K562 (cell line): ENCODE measurements around the gene UBE2E2. TPM values are rescaled to one million over a fixed set of nuclear protein-coding genes. Genes with fewer than 3 reads are reported as not detected.

ENCODE experiments used
- ATAC-seq: fragments of 200-7000 bp; cut with Tn5 transposase; 3 replicates; pipeline ENCODE4 v1.9.1; 2020; ENCODE audit warnings: moderate library complexity
- BruUV-seq: library from RNA; stranded (reverse); fragments of 400-500 nt; replicated peaks from 2 replicates; lab custom pipeline; 2021; lab: Mats Ljungman, UMichigan
- CTCF ChIA-PET: fragments of 300-600 bp; formaldehyde crosslinking; extraction: SDS; loops from one replicate; lab custom pipeline; 2021; ENCODE audit warnings: low intra/inter-chr PET ratio; lab: Yijun Ruan, JAX
- POLR2A ChIA-PET: fragments of 300-600, 350-650 bp; sonication (Branson Sonifier 250); formaldehyde crosslinking; extraction: SDS; loops from one replicate; lab custom pipeline; 2021; ENCODE audit warnings: antibody characterized with exemption, inconsistent platforms; lab: Yijun Ruan, JAX
- DNase-seq, 4 experiments: peaks; one replicate each; pipeline versions ENCODE4 v3.0.0 to v3.0.0-alpha.2; 2011 to 2018; ENCODE audit warnings: low spot score in 3 of 4, mixed read lengths in 3 of 4; ENCODE audit errors: extremely low read depth in 1 of 4
- FAIRE-seq: peaks from 2 replicates; lab custom pipeline; 2011; peaks lifted over from hg19 to GRCh38; lab: Jason Lieb, UNC
- H2AFZ ChIP-seq: 2 replicates; pipeline ENCODE4 v1.6.0; 2011; ENCODE audit warnings: low read depth, low read length, control low read depth, inconsistent platforms
- H3K27ac ChIP-seq: fragments of 200-600 bp; 3 replicates; pipeline ENCODE4 v1.8.0; 2011; ENCODE audit warnings: low read depth, mild to moderate bottlenecking, control low read depth, inconsistent platforms, low read length, moderate library complexity, mixed read lengths; ENCODE audit errors: extremely low read depth
- H3K27me3 ChIP-seq, 2 experiments: fragments of 300-600 bp in 1 of 2; 2 replicates in 1 of 2; 3 replicates in 1 of 2; pipeline versions ENCODE4 v1.6.0 to v1.8.0; 2011; ENCODE audit warnings: inconsistent platforms in 2 of 2, low read length in 2 of 2, mild to moderate bottlenecking in 1 of 2, mixed read lengths in 1 of 2, moderate library complexity in 1 of 2; ENCODE audit not compliant: control insufficient read depth in 2 of 2, insufficient read depth in 2 of 2
- H3K36me3 ChIP-seq: fragments of 300-600 bp; 3 replicates; pipeline ENCODE4 v1.8.0; 2011; ENCODE audit warnings: mild to moderate bottlenecking, low read length, inconsistent platforms; ENCODE audit not compliant: control insufficient read depth, insufficient read depth
- H3K4me1 ChIP-seq, 2 experiments: fragments of 200-600 bp in 1 of 2; replicated peaks in 1 of 2; 2 replicates in 1 of 2; 3 replicates in 1 of 2; pipeline versions ENCODE4 v1.5.1 to v1.8.0; 2011; ENCODE audit warnings: inconsistent platforms in 2 of 2, low read length in 2 of 2, mild to moderate bottlenecking in 1 of 2, mixed read lengths in 1 of 2, moderate library complexity in 1 of 2; ENCODE audit not compliant: control insufficient read depth in 2 of 2, insufficient read depth in 2 of 2
- H3K4me2 ChIP-seq: 2 replicates; pipeline ENCODE4 v1.6.1; 2011; ENCODE audit warnings: low read length, control low read depth, inconsistent platforms, mixed read lengths; ENCODE audit not compliant: insufficient read depth
- H3K4me3 ChIP-seq: fragments of 200-600 bp; sonication (generic), shearing (Covaris generic); 2 replicates; pipeline ENCODE4 v1.5.1; 2016; ENCODE audit warnings: control low read depth, inconsistent platforms
- H3K79me2 ChIP-seq: fragments of 200-600 bp; 3 replicates; pipeline ENCODE4 v1.8.0; 2011; ENCODE audit warnings: low read length, inconsistent platforms; ENCODE audit not compliant: control insufficient read depth, insufficient read depth
- H3K9ac ChIP-seq, 2 experiments: 2 replicates each; pipeline versions ENCODE4 v1.6.0 to v1.6.1; 2011; ENCODE audit warnings: low read depth in 2 of 2, low read length in 2 of 2, control low read depth in 1 of 2, inconsistent platforms in 1 of 2, mild to moderate bottlenecking in 1 of 2, mixed read lengths in 1 of 2; ENCODE audit not compliant: insufficient read depth in 1 of 2
- H3K9me1 ChIP-seq: one replicate; pipeline ENCODE4 v1.6.0; 2011; ENCODE audit warnings: inconsistent platforms, mild to moderate bottlenecking, low read length, moderate library complexity; ENCODE audit not compliant: control insufficient read depth, insufficient read depth
- H3K9me3 ChIP-seq: replicated peaks from 2 replicates; pipeline ENCODE4 v1.5.1; 2011; ENCODE audit warnings: low read depth, low read length, inconsistent platforms; ENCODE audit not compliant: control insufficient read depth, insufficient read depth
- H4K20me1 ChIP-seq: replicated peaks from 2 replicates; pipeline ENCODE4 v1.6.1; 2011; ENCODE audit warnings: low read length, inconsistent platforms, mixed read lengths; ENCODE audit not compliant: control insufficient read depth, insufficient read depth
- ELF2 ChIP-seq: fragments of 250-450 bp; sonication (Bioruptor Pico); IDR thresholded peaks from 2 replicates; pipeline ENCODE4 v1.5.0; 2021; ENCODE audit warnings: mild to moderate bottlenecking
- ETV1 ChIP-seq: fragments of 450-650 bp; conservative IDR thresholded peaks from 2 replicates; pipeline ENCODE4 v1.6.1; 2016; ENCODE audit warnings: missing genetic modification characterization, control low read depth, low read depth, missing compliant biosample characterization
- HCFC1 ChIP-seq: IDR thresholded peaks from 2 replicates; pipeline ENCODE4 v1.6.1; 2012; ENCODE audit warnings: low read depth, low read length, improper control_type of control experiment
- LEF1 ChIP-seq: fragments of 450-650 bp; IDR thresholded peaks from 2 replicates; pipeline ENCODE4 v1.6.1; 2016; ENCODE audit warnings: mild to moderate bottlenecking
- PHB ChIP-seq: fragments of 250-450 bp; sonication (Bioruptor Pico); IDR thresholded peaks from 2 replicates; pipeline ENCODE4 v1.5.0; 2021
- RNF2 ChIP-seq: sonication (generic); IDR thresholded peaks from 2 replicates; pipeline ENCODE4 v1.6.1; 2016
- ZNF124 ChIP-seq: sonication (generic); formaldehyde crosslinking; IDR thresholded peaks from 2 replicates; pipeline ENCODE4 v1.8.1; 2022; ENCODE audit warnings: missing genetic modification reagents
- ZNF197 ChIP-seq: fragments of 200-800 bp; sonication (Bioruptor generic); IDR thresholded peaks from 2 replicates; pipeline ENCODE4 v1.6.1; 2016; ENCODE audit warnings: low read depth, missing genetic modification characterization, missing compliant biosample characterization
- ZNF717 ChIP-seq: fragments of 250-450 bp; sonication (Bioruptor Pico); IDR thresholded peaks from 2 replicates; pipeline ENCODE4 v1.5.0; 2021
- ZNF766 ChIP-seq: fragments of 200-800 bp; sonication (Bioruptor generic); conservative IDR thresholded peaks from 2 replicates; pipeline ENCODE4 v1.6.1; 2016; ENCODE audit warnings: missing genetic modification characterization, missing compliant biosample characterization
- in situ Hi-C: fragments of 300-500 bp; cut with MboI; formaldehyde crosslinking; loops from 4 replicates; pipeline ENCODE4 v1.15.0; 2018; ENCODE audit warnings: inconsistent platforms, mixed read lengths
- intact Hi-C: fragments of 100-400 bp; cut with micrococcal nuclease; formaldehyde crosslinking; loops from 2 replicates; pipeline ENCODE4 v1.14.2; 2022
- polyA plus RNA-seq, 8 experiments: library from polyadenylated mRNA; depleted of rRNA in 4 of 8; stranded (reverse) in 5 of 8; unstranded in 3 of 8; fragments of >200 nt; fragmentation: Nextera tagmentation in 2 of 8; fragmentation: Illumina TruSeq in 1 of 8; extraction: Ambion mirVana in 2 of 8; extraction: Trizol in 1 of 8; gene quantifications; 2 replicates each; pipeline versions ENCODE4 v1.2.1 to v1.2.3, GENCODE V29; 2011 to 2014; ENCODE audit warnings: inconsistent platforms in 1 of 8, missing spikeins in 1 of 8
- total RNA-seq, 7 experiments: library from RNA; depleted of rRNA in 6 of 7; stranded (reverse); fragments of >200 nt in 6 of 7; fragmentation: Illumina TruSeq in 2 of 7; extraction: Trizol in 2 of 7; gene quantifications; 2 replicates each; pipeline versions ENCODE4 v1.2.1 to v1.2.3, GENCODE V29; 2011 to 2021; ENCODE audit warnings: low replicate concordance in 1 of 7
- TF ChIP-seq, protein P1 (sequence below), 2 experiments: fragments of 450-650 bp in 1 of 2; sonication (generic) in 1 of 2; formaldehyde crosslinking in 1 of 2; IDR thresholded peaks; 2 replicates each; pipeline versions ENCODE4 v1.7.1 to v1.9.0; 2016 to 2022; ENCODE audit warnings: inconsistent platforms in 1 of 2, mild to moderate bottlenecking in 1 of 2, missing genetic modification reagents in 1 of 2
- TF ChIP-seq, protein P2 (sequence below), 3 experiments: IDR thresholded peaks in 2 of 3; conservative IDR thresholded peaks in 1 of 3; 2 replicates each; pipeline ENCODE4 v1.5.1; 2011 to 2012; ENCODE audit warnings: low read length in 3 of 3, mild to moderate bottlenecking in 3 of 3, control low read depth in 2 of 3, improper control_type of control experiment in 1 of 3, inconsistent platforms in 1 of 3, low read depth in 1 of 3, mixed read lengths in 1 of 3, moderate library complexity in 1 of 3; ENCODE audit not compliant: insufficient read depth in 2 of 3
- TF ChIP-seq, protein P3 (sequence below): fragments of 250-450 bp; sonication (Bioruptor Pico); IDR thresholded peaks from 2 replicates; pipeline ENCODE4 v1.8.0; 2021; ENCODE audit warnings: borderline replicate concordance, mild to moderate bottlenecking, moderate library complexity; ENCODE audit not compliant: poor library complexity, severe bottlenecking

UBE2E2 gene
- total and polyA plus RNA-seq, 9 of the 15 experiments (the other 6 are each of a cell fraction or from before 2014, with no cell fraction given), result 0.22 to 5.1 (median 1.9) TPM

DNA sequence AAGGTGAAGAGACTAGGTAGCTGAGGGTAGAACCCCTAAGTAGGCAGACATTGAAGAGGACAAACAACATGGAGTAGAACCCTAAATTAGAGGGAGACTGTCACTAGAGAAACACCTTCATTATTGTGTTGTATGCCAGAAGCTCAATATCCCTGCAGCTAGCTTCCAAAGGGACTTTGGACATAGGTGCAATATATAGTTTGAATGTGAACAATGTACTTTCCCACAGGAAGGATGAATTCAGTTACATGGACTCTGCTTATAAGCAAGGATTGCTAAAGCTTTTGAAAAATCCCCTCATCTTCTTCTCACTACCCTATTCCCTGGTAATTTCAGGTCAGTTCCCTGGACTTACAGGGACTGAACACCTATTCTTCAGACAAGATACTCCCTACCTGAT is 288.9 kb downstream of the UBE2E2 start:
- no peak overlapping the region for H3K4me2 ChIP-seq
- 0 out of 2 replicates have a peak, but pooled peaks cover 1% of the 10 kb centered on the region for H3K9me3 ChIP-seq
- no TSS peak for BruUV-seq
- H3K4me3 ChIP-seq, result no peak overlapping the region
- intact Hi-C loops, result no loop called here
- no peaks in the 10 kb centered on the region for H3K4me1 ChIP-seq
- no peaks in the 10 kb centered on the region for H3K36me3 ChIP-seq
- H3K9me1 ChIP-seq, result no peaks in the 10 kb centered on the region
- H2AFZ ChIP-seq, result no peak overlapping the region
- no peak for FAIRE-seq
- H4K20me1 ChIP-seq, result no peaks in the 10 kb centered on the region
- H3K79me2 ChIP-seq, result no peaks in the 10 kb centered on the region
- in situ Hi-C loops, result no loop called here
- H3K27ac ChIP-seq, result no peak overlapping the region
- ChIA-PET POLR2A (no interaction called here), CTCF (no interaction called here)
- H3K27me3 ChIP-seq, result no peaks in the 10 kb centered on the region
- DNase-seq, result no peak
- H3K9ac ChIP-seq, result no peak overlapping the region
- no peak for ATAC-seq
- TF ChIP-seq ZNF197 (CRISPR knock-in tag) (no peak), ELF2 (CRISPR knock-in tag) (no peak), ETV1 (tag) (no peak), LEF1 (no peak), ZNF124 (CRISPR knock-in tag) (no peak), HCFC1 (no peak), ZNF717 (CRISPR knock-in tag) (no peak), PHB (CRISPR knock-in tag) (no peak), ZNF766 (CRISPR knock-in tag) (no peak), RNF2 (no peak)
- TF ChIP-seq, protein P1, sequence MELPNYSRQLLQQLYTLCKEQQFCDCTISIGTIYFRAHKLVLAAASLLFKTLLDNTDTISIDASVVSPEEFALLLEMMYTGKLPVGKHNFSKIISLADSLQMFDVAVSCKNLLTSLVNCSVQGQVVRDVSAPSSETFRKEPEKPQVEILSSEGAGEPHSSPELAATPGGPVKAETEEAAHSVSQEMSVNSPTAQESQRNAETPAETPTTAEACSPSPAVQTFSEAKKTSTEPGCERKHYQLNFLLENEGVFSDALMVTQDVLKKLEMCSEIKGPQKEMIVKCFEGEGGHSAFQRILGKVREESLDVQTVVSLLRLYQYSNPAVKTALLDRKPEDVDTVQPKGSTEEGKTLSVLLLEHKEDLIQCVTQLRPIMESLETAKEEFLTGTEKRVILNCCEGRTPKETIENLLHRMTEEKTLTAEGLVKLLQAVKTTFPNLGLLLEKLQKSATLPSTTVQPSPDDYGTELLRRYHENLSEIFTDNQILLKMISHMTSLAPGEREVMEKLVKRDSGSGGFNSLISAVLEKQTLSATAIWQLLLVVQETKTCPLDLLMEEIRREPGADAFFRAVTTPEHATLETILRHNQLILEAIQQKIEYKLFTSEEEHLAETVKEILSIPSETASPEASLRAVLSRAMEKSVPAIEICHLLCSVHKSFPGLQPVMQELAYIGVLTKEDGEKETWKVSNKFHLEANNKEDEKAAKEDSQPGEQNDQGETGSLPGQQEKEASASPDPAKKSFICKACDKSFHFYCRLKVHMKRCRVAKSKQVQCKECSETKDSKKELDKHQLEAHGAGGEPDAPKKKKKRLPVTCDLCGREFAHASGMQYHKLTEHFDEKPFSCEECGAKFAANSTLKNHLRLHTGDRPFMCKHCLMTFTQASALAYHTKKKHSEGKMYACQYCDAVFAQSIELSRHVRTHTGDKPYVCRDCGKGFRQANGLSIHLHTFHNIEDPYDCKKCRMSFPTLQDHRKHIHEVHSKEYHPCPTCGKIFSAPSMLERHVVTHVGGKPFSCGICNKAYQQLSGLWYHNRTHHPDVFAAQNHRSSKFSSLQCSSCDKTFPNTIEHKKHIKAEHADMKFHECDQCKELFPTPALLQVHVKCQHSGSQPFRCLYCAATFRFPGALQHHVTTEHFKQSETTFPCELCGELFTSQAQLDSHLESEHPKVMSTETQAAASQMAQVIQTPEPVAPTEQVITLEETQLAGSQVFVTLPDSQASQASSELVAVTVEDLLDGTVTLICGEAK (IDR thresholded peaks at IDR 0.05), result no peak
- TF ChIP-seq, protein P1 (CRISPR knock-in tag; IDR thresholded peaks at IDR 0.05), result no peak
- TF ChIP-seq, protein P2, sequence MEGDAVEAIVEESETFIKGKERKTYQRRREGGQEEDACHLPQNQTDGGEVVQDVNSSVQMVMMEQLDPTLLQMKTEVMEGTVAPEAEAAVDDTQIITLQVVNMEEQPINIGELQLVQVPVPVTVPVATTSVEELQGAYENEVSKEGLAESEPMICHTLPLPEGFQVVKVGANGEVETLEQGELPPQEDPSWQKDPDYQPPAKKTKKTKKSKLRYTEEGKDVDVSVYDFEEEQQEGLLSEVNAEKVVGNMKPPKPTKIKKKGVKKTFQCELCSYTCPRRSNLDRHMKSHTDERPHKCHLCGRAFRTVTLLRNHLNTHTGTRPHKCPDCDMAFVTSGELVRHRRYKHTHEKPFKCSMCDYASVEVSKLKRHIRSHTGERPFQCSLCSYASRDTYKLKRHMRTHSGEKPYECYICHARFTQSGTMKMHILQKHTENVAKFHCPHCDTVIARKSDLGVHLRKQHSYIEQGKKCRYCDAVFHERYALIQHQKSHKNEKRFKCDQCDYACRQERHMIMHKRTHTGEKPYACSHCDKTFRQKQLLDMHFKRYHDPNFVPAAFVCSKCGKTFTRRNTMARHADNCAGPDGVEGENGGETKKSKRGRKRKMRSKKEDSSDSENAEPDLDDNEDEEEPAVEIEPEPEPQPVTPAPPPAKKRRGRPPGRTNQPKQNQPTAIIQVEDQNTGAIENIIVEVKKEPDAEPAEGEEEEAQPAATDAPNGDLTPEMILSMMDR (IDR thresholded peaks at IDR 0.05 in 2 of 3, conservative IDR thresholded peaks at IDR 0.05 in 1 of 3; ENCODE audit: insufficient read depth in 2 of 3, low read depth in 1 of 3, low read length in 3 of 3), result no peak
- TF ChIP-seq, protein P3, sequence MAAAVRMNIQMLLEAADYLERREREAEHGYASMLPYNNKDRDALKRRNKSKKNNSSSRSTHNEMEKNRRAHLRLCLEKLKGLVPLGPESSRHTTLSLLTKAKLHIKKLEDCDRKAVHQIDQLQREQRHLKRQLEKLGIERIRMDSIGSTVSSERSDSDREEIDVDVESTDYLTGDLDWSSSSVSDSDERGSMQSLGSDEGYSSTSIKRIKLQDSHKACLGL (CRISPR knock-in tag), result no peak
